Measurements from ENCODE around the gene CIB1. TPM values are rescaled to one million over a fixed set of nuclear protein-coding genes. Genes with fewer than 3 reads are reported as not detected.

The CIB1 gene
- total and polyA plus RNA-seq, 2 donors from 2014 or later, result 158 to 321 TPM

DNA sequence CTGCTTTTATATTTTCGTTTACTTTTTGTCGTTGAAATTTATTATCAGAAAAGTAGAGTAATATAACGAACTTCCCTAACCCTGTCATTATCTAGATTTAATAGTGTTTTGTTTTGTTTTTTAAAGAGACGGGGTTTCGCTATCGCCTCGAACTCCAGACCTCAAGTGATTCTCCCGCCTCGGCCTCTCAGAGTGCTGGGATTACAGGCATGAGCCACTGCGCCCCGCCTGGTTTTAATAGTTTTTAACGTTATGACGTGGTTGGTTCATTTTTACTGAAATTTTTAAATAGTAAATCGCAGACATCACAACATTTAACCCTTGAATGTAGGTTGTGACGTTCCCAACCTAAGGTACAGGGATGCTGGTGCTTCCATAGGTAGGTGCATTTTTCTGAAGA, 32.7 kb upstream of the CIB1 start:
- no peaks in the 10 kb centered on the region for H3K27me3 ChIP-seq (ENCODE audit: control insufficient read depth, insufficient read depth, low read length)
- H3K4me1 ChIP-seq (ENCODE audit: control insufficient read depth in 2 of 3, insufficient read depth in 2 of 3, low read depth in 1 of 3, low read length in 3 of 3), result peaks cover 0 to 22% (median 17%) of the 10 kb centered on the region in 3 donors
- no peaks in the 10 kb centered on the region for H3K9me3 ChIP-seq (ENCODE audit: control insufficient read depth in 2 of 3, insufficient read depth in 1 of 3, low read length in 3 of 3)
- DNase-seq (peak in 1 of 5 donors; percentile 37), FAIRE-seq (no peak)
- H3K4me3 ChIP-seq (ENCODE audit: low read length in 3 of 3), result peak overlapping the region; percentile 97 to 98 (median 97)
- intact Hi-C loops (cut with DNase I), result no loop called here
- H3K36me3 ChIP-seq (ENCODE audit: control insufficient read depth in 2 of 3, insufficient read depth in 3 of 3, low read length in 3 of 3), result peaks cover 2 to 13% (median 4%) of the 10 kb centered on the region in 3 donors
- peak overlapping the region; percentile 68 to 99 (median 90) for H3K9ac ChIP-seq (ENCODE audit: low read length in 3 of 3)
- H3K27ac ChIP-seq (ENCODE audit: low read depth in 2 of 2, low read length in 2 of 2), result peak overlapping the region; percentile 94 to 98
- TF ChIP-seq, protein P1, sequence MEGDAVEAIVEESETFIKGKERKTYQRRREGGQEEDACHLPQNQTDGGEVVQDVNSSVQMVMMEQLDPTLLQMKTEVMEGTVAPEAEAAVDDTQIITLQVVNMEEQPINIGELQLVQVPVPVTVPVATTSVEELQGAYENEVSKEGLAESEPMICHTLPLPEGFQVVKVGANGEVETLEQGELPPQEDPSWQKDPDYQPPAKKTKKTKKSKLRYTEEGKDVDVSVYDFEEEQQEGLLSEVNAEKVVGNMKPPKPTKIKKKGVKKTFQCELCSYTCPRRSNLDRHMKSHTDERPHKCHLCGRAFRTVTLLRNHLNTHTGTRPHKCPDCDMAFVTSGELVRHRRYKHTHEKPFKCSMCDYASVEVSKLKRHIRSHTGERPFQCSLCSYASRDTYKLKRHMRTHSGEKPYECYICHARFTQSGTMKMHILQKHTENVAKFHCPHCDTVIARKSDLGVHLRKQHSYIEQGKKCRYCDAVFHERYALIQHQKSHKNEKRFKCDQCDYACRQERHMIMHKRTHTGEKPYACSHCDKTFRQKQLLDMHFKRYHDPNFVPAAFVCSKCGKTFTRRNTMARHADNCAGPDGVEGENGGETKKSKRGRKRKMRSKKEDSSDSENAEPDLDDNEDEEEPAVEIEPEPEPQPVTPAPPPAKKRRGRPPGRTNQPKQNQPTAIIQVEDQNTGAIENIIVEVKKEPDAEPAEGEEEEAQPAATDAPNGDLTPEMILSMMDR (IDR thresholded peaks at IDR 0.05; ENCODE audit: borderline replicate concordance, extremely low read depth, insufficient read depth), result no peak

DNA sequence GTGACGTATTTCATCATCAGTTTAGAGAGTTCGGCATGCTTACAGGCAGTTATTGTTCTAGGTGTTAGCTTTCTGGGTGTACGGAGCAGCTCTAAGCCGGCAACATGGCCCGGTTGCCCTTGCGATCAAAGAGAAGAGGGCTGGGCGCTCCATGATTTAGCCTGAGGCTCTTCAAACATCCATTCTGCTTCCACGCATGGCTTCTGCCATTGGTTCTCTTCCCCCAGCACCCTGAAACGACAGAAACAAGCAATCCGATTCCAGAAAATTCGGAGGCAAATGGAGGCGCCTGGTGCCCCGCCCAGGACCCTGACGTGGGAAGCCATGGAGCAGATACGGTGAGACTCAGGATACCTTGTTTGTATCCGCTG, 32.3 kb upstream of the CIB1 start:
- intact Hi-C loops (cut with DNase I), result no loop called here
- Histone ChIP-seq H3K36me3 (ENCODE audit: control insufficient read depth in 2 of 3, insufficient read depth in 3 of 3, low read length in 3 of 3) (peaks cover 2 to 9% (median 4%) of the 10 kb centered on the region in 3 donors), H3K27me3 (ENCODE audit: control insufficient read depth, insufficient read depth, low read length) (no peaks in the 10 kb centered on the region), H3K9me3 (ENCODE audit: control insufficient read depth in 2 of 3, insufficient read depth in 1 of 3, low read length in 3 of 3) (no peaks in the 10 kb centered on the region), H3K4me1 (ENCODE audit: control insufficient read depth in 2 of 3, insufficient read depth in 2 of 3, low read depth in 1 of 3, low read length in 3 of 3) (peaks cover 0 to 22% (median 17%) of the 10 kb centered on the region in 3 donors), H3K4me3 (ENCODE audit: low read length in 3 of 3) (peak overlapping the region; percentile 97 to 98 (median 97)), H3K27ac (ENCODE audit: low read depth in 2 of 2, low read length in 2 of 2) (peak overlapping the region; percentile 94 to 98), H3K9ac (ENCODE audit: low read length in 3 of 3) (peak overlapping the region; percentile 68 to 99 (median 90))
- FAIRE-seq (no peak), DNase-seq (peak in 2 of 5 donors; percentile 63 to 65)
- TF ChIP-seq, protein P1 (IDR thresholded peaks at IDR 0.05; ENCODE audit: borderline replicate concordance, extremely low read depth, insufficient read depth), result no peak

DNA sequence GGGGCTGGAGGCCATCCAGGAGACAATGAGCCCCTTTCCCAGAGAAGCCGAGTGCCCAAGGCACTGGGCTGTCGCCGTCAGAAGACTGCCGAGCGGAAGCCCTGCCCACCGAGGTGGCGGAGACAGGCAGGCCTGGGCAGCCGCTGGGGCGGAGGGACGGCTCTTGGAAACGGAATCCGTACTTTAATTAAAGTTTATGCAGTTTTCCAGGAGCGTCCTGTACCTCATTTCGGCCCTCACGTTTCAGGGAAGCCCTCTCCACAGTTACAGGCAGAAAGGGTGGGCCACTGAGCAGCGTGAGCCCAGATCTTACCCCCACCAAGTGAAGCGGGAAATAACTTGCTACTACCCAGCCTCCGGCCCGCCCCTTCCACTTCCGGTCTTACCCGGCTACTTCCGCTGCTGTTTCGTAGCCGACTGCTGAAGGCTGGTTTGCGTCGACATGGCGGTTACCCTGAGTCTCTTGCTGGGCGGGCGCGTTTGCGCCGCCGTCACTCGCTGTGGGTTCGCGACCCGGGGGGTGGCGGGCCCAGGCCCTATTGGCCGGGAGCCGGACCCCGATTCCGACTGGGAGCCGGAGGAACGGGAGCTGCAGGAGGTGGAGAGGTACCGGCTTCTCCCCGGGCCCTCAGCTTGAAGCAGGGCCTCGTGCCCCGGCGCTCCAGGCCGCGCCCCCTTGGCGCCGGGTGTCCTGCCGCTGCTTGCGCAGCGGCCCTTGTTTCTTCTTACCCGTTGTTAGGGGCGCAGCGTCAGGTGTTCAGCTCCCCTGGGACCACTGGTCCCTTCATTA, 31.7 kb upstream of the CIB1 start, which contains the start of gene NGRN:
TSS of gene NGRN (plus strand) at position 402 of the 790 bp plus-strand sequence. CDS start at position 443, 41 bp downstream.
- DNase-seq (peak; percentile 95 to 98 (median 97)), FAIRE-seq (no peak)
- Histone ChIP-seq H3K4me1 (ENCODE audit: control insufficient read depth in 2 of 3, insufficient read depth in 2 of 3, low read depth in 1 of 3, low read length in 3 of 3) (peaks cover 0 to 22% (median 17%) of the 10 kb centered on the region in 3 donors), H3K4me3 (ENCODE audit: low read length in 3 of 3) (peak within 1 kb of the TSS; percentile 97 to 98 (median 97)), H3K36me3 (ENCODE audit: control insufficient read depth in 2 of 3, insufficient read depth in 3 of 3, low read length in 3 of 3) (peaks cover 2 to 3% (median 2%) of the 10 kb centered on the region in 3 donors), H3K9ac (ENCODE audit: low read length in 3 of 3) (peak within 1 kb of the TSS; percentile 68 to 99 (median 90)), H3K27me3 (ENCODE audit: control insufficient read depth, insufficient read depth, low read length) (no peaks in the 10 kb centered on the region), H3K27ac (ENCODE audit: low read depth in 2 of 2, low read length in 2 of 2) (peak within 1 kb of the TSS; percentile 94 to 98), H3K9me3 (ENCODE audit: control insufficient read depth in 2 of 3, insufficient read depth in 1 of 3, low read length in 3 of 3) (no peaks in the 10 kb centered on the region)
- TF ChIP-seq, protein P1 (IDR thresholded peaks at IDR 0.05; ENCODE audit: borderline replicate concordance, extremely low read depth, insufficient read depth), result no peak
- intact Hi-C loops (cut with DNase I), result no loop called here
